Epithelial cell of proximal tubule (primary cell): ENCODE results near the gene METRNL. TPM values are rescaled to one million over a fixed set of nuclear protein-coding genes. Genes with fewer than 3 reads are reported as not detected.
"Not testable (repeated sequence)": the region's sequence is repeated elsewhere in the genome, so short reads cannot be mapped to it uniquely, and the experiment has no call there.

Source experiments
- DNase-seq: peaks from one replicate; pipeline ENCODE4 v3.0.0-alpha.2; 2011; ENCODE audit warnings: low read depth
- H3K4me3 ChIP-seq: 2 replicates; pipeline ENCODE4 v1.5.1; 2011; ENCODE audit warnings: low read depth, mild to moderate bottlenecking, low read length
- total RNA-seq: library from RNA; depleted of rRNA; stranded (reverse); fragments of >200 nt; gene quantifications from 2 replicates; pipeline ENCODE4 v1.2.3, GENCODE V29; 2015
- TF ChIP-seq, protein P1 (sequence below): conservative IDR thresholded peaks from 2 replicates; pipeline ENCODE4 v1.5.1; 2012; ENCODE audit warnings: low read depth, mild to moderate bottlenecking, low read length

Gene METRNL
- total RNA-seq, 1 donor from 2014 or later, result 11.9 TPM

- TF ChIP-seq, protein P1, sequence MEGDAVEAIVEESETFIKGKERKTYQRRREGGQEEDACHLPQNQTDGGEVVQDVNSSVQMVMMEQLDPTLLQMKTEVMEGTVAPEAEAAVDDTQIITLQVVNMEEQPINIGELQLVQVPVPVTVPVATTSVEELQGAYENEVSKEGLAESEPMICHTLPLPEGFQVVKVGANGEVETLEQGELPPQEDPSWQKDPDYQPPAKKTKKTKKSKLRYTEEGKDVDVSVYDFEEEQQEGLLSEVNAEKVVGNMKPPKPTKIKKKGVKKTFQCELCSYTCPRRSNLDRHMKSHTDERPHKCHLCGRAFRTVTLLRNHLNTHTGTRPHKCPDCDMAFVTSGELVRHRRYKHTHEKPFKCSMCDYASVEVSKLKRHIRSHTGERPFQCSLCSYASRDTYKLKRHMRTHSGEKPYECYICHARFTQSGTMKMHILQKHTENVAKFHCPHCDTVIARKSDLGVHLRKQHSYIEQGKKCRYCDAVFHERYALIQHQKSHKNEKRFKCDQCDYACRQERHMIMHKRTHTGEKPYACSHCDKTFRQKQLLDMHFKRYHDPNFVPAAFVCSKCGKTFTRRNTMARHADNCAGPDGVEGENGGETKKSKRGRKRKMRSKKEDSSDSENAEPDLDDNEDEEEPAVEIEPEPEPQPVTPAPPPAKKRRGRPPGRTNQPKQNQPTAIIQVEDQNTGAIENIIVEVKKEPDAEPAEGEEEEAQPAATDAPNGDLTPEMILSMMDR, result no peak
- H3K4me3 ChIP-seq, result no peak overlapping the region
- DNase-seq, result no peak
Observed at GRCh38 chr17:83053021-83053681, 26.3 kb upstream of the METRNL start.

DNA sequence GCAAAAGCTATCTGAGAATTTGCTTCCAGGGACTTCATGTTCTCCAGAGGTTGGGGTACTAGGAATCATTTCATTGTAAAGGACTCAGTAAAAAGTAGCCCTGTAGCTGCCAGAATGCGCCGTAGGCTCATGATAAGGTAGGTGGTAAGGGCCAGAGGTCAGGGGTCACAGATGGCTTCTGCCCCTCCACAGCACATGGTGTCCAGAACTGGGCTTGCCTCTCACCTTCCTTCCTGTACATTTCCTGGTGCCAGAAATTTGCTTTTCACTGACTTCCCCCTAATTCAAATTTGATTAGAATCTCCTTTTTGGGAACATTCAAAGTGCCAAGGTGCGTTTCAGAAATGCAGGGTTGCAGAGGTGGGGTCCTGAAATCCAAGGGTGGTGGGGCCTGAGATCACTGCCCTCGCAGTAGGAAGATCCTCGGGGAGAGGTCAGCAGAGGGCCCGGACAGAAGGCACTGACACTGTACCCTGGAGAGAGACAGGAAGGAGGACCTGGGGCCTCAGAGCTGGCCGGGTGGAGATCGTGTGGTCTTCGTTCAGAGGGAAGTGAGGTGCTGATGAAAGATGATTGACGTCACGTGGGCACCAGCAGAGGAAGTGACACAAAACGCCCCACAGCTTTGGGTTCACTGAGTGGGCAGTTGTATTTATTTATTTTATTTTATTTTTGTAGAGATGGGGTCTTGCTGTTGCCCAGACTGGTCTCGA is 25.5 kb upstream of the METRNL start:
- DNase-seq, result no peak
- TF ChIP-seq, protein P1, result no peak
- no peak overlapping the region for H3K4me3 ChIP-seq

GRCh38 chr17:83054518-83055125 is 24.8 kb upstream of the METRNL start:
- DNase-seq, result no peak
- no peak overlapping the region for H3K4me3 ChIP-seq
- TF ChIP-seq, protein P1, result no peak

GRCh38 chr17:83055176-83055575 is 24.2 kb upstream of the METRNL start:
- not testable (repeated sequence) for DNase-seq

GRCh38 chr17:83055911-83056582 is 23.4 kb upstream of the METRNL start:
- TF ChIP-seq, protein P1, result no peak
- no peak overlapping the region for H3K4me3 ChIP-seq
- DNase-seq, result no peak

More at GRCh38 chr17:83055176-83055575, 24.2 kb upstream of the METRNL start:
- not testable (repeated sequence) for H3K4me3 ChIP-seq

DNA sequence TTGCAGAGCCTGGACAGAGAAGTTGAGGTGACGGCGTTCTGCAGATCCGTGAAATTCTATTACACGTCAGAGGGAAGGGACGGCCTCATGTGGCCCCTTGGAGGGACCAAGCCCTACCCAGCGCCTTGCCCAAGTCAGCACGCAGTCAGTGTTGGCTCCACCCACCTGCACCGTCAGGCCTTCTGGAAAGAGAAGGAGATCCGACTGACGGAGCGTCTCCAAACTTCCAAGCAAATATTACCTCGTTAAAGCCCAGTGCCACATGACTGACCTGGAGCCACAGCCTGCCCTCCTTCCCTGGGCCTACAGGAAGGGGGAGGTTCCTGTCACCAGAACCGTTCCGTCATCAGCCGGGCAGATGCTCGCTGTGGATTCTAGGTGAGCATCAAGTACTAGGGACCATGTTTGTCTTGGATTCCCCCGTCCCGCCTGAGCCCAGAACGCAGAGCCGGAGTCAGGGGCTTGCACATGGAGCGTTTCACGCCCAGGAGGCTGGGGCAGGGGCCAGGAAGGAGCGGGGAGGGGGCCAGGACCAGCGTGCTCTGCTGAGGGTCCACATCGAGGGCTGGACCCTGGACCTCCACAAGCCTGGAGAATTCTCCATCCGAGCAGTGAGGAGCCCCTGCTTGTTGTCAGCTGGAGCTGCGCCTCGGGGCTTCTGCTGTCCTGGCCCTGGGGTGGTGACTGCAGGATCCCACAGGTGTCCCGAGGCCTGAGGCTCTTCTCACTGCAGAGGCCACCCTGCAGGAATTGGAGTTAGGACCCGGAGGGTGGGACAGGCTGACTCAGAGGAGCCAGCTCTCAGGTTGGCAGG is 22.6 kb upstream of the METRNL start:
- TF ChIP-seq, protein P1, result no peak
- H3K4me3 ChIP-seq, result no peak overlapping the region
- DNase-seq, result no peak
